T-cell (primary cell): ENCODE measurements around the gene PIP4K2B. TPM values are rescaled to one million over a fixed set of nuclear protein-coding genes. Genes with fewer than 3 reads are reported as not detected.

Experiments
- ATAC-seq, 4 experiments: fragments of 200-7000 bp in 3 of 4; fragments of 150-1000 bp in 1 of 4; cut with Tn5 transposase; replicated peaks in 1 of 4; 1 replicate in 3 of 4; 2 replicates in 1 of 4; pipeline ENCODE4 v1.10.0; 2021; ENCODE audit warnings: moderate library complexity in 3 of 4, mild to moderate bottlenecking in 2 of 4, moderate number of reproducible peaks in 1 of 4
- CTCF ChIA-PET, 2 donors: fragments of 300-600 bp; sonication (Branson Sonifier 250); formaldehyde crosslinking; loops; one replicate each; lab custom pipeline; 2022; ENCODE audit warnings: antibody characterized with exemption in 2 of 2; lab: Charles Lee
- POLR2A ChIA-PET, 2 donors: fragments of 300-600 bp; sonication (Branson Sonifier 250); formaldehyde crosslinking; loops; one replicate each; lab custom pipeline; 2022; ENCODE audit warnings: antibody characterized with exemption in 2 of 2; lab: Charles Lee
- DNase-seq, 35 experiments: peaks; one replicate each; pipeline versions ENCODE4 v3.0.0 to v3.0.0-alpha.2; 2013 to 2023
- H3K27ac ChIP-seq: one replicate; pipeline ENCODE4 v1.5.1; 2013; ENCODE audit warnings: low read length
- H3K27me3 ChIP-seq, 2 experiments: replicated peaks in 1 of 2; 1 replicate in 1 of 2; 2 replicates in 1 of 2; pipeline versions ENCODE4 v1.6.1 to v1.7.0; 2013; ENCODE audit warnings: low read length in 1 of 2, mixed read lengths in 1 of 2; ENCODE audit not compliant: control insufficient read depth in 2 of 2, insufficient read depth in 2 of 2; ENCODE audit errors: extremely low read depth in 1 of 2
- H3K36me3 ChIP-seq, 2 donors: 1 replicate in 1 of 2; 2 replicates in 1 of 2; pipeline versions ENCODE4 v1.6.1 to v1.7.0; 2013; ENCODE audit warnings: low read length in 1 of 2; ENCODE audit not compliant: control insufficient read depth in 2 of 2, insufficient read depth in 1 of 2; ENCODE audit errors: extremely low read depth in 1 of 2
- H3K4me1 ChIP-seq, 2 experiments: 1 replicate in 1 of 2; 2 replicates in 1 of 2; pipeline versions ENCODE4 v1.6.1 to v1.7.0; 2013; ENCODE audit warnings: low read length in 2 of 2, mixed read lengths in 1 of 2; ENCODE audit not compliant: insufficient read depth in 2 of 2, control insufficient read depth in 1 of 2; ENCODE audit errors: extremely low read depth in 1 of 2
- H3K4me3 ChIP-seq, 2 donors: 1 replicate in 1 of 2; 2 replicates in 1 of 2; pipeline versions ENCODE4 v1.5.1 to v1.7.0; 2013; ENCODE audit warnings: mild to moderate bottlenecking in 2 of 2, low read length in 1 of 2, moderate library complexity in 1 of 2; ENCODE audit not compliant: control insufficient read depth in 1 of 2; ENCODE audit errors: extremely low read depth in 1 of 2
- H3K9me3 ChIP-seq: 2 replicates; pipeline ENCODE4 v1.7.0; 2013
- H3K27ac Mint-ChIP-seq, 2 donors: one replicate each; pipeline ENCODE4 v1.8.0; 2020 to 2021; ENCODE audit warnings: mild to moderate bottlenecking in 2 of 2, mixed read lengths in 2 of 2
- H3K27me3 Mint-ChIP-seq, 2 donors: one replicate each; pipeline ENCODE4 v1.8.0; 2021 to 2022; ENCODE audit warnings: mixed read lengths in 2 of 2
- H3K36me3 Mint-ChIP-seq: one replicate; pipeline ENCODE4 v1.8.0; 2021; ENCODE audit warnings: mixed read lengths
- H3K4me1 Mint-ChIP-seq, 3 donors: one replicate each; pipeline ENCODE4 v1.8.0; 2020 to 2022; ENCODE audit warnings: mixed read lengths in 3 of 3, mild to moderate bottlenecking in 1 of 3
- H3K4me3 Mint-ChIP-seq, 3 donors: one replicate each; pipeline ENCODE4 v1.8.0; 2020 to 2022; ENCODE audit warnings: mild to moderate bottlenecking in 3 of 3, mixed read lengths in 3 of 3, moderate library complexity in 3 of 3
- H3K9me3 Mint-ChIP-seq, 3 donors: one replicate each; pipeline ENCODE4 v1.8.0; 2020 to 2022; ENCODE audit warnings: mixed read lengths in 3 of 3
- WGBS: methylation state at CpG from one replicate; pipeline ENCODE4 v1.1.5; 2013; ENCODE audit warnings: missing lambda C conversion rate; ENCODE audit not compliant: insufficient coverage; 5-methylcytosine and 5-hydroxymethylcytosine counted together
- total RNA-seq, 35 experiments: library from RNA in 6 of 35; stranded (reverse) in 6 of 35; fragments of 120-200 nt in 1 of 35; gene quantifications; one replicate each; pipeline versions ENCODE4 v1.2.1 to v1.2.4 and lab custom pipeline; 2013 to 2026

PIP4K2B gene
- total RNA-seq, 5 donors from 2014 or later (not counting 1 experiment from before 2014, with no cell fraction given) = 36.4 to 60.3 (median 52.6) TPM

DNA sequence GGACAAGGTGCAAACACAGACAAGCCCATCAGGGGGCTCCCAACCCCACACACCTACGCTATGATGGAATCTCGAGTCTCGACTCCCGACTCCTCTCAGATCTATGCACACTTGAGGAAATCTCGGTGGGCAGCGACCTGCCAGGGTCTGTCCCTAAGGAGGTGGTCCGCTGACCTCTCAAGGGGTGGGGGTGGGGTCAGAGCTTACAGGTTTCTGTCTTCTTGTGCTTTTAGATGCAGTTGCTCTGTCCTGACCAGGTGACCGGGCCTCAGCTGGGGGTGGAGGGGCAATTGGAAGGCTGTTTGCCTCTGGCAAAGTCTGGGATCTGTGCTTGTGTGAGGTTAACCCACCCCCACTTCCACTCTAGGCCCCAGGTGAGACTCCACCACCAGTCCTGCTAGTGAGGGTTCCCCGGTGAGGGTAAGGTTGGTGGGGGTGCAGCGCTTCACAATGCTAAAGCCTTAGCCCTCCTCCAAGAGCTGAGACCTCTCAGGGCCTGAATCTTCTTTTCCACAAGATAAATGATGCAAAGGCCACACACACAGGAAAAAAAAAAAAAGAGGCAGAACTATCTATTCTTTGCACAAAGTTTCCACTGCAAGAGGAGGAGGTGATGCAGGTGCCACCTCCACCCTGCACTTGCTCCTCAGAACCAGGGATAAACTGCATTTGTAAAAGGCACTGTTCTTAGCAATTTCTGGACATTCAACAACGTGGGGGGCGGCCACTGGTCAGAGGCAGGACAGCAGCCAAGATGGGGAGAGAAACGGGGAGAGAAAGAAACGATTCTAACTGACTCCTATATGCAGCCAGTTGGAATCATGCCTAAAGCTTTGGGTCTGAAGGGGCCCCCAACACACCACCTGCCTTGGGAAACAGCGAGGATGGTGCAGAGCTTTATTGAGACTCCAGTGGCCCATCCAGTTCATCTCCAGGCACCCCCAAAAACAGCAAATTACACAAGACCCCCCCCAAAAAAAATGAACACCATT lies 65.1 kb downstream of the PIP4K2B start:
- Mint-ChIP-seq H3K36me3 (no peaks in the 10 kb centered on the region), H3K9me3 (no peaks in the 10 kb centered on the region), H3K4me1 (peaks cover 39 to 54% (median 49%) of the 10 kb centered on the region in 3 donors), H3K27me3 (peaks cover 0 to 3% of the 10 kb centered on the region in 2 donors), H3K27ac (peak overlapping the region; percentile 73 to 77), H3K4me3 (no peak overlapping the region)
- ChIA-PET CTCF (interaction anchor here (0.6 to 2.0 kb wide), 14 partner anchors 16 to 1476 kb away, joined by 3 to 23 read pairs (median 6); partner anchors contain the start of genes EPOP (in 1 of the 2) and PSMB3 (in 1 of the 2)), POLR2A (no interaction called here)
- WGBS = 83% methylated on average over 1 of the region's 15 CpGs
- H3K36me3 ChIP-seq = peaks cover 4 to 8% of the 10 kb centered on the region in 2 donors
- no peak overlapping the region for H3K27ac ChIP-seq
- H3K9me3 ChIP-seq = no peaks in the 10 kb centered on the region
- DNase-seq (peak in 4 of 35 experiments; percentile 29 to 61 (median 40)), ATAC-seq (no peak)
- peaks cover 0 to 11% of the 10 kb centered on the region in 2 experiments for H3K27me3 ChIP-seq
- peaks cover 2 to 56% of the 10 kb centered on the region in 2 experiments for H3K4me1 ChIP-seq
- H3K4me3 ChIP-seq = no peak overlapping the region

DNA sequence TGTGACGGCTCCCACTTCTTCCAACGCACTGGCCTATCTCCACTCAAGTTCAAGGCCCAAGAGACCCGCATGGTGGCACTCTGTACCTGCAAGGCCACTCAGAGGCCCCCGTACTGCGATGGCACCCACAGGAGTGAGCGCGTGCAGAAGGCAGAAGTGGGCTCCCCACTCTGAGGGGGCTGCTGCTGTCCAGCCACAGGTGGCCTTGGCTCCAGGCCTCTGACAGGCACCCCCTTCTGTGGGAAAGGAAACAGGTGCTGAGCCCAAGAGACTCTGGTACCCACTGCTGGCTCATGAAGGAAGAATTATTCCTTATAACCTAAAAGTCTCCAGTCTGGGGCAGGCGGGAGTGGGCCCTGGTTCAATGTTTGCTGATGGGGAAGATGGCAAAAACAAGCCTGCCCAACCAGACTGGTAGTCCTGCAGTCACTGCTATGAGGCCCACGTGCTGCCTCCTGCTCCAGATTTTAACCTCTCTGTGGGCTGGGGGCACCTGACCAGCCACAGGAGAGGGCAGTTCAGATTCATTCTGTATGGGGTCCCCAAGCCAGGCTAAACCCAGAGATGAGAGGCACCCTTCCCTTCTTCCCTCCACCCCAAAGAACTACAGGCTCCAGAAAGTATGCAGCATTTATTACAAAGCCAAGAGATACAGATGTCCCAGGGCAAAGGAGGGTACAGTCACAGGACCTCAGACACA lies 65.9 kb downstream of the PIP4K2B start:
- ChIA-PET POLR2A (no interaction called here), CTCF (interaction anchor here (1.0 to 2.0 kb wide), 3 partner anchors 24 to 48 kb away, joined by 3 to 13 read pairs (median 6); no protein-coding TSS in a partner anchor)
- Histone ChIP-seq H3K27me3 (peaks cover 0 to 3% of the 10 kb centered on the region in 2 experiments), H3K4me1 (peaks cover 8 to 65% of the 10 kb centered on the region in 2 experiments), H3K9me3 (no peaks in the 10 kb centered on the region), H3K27ac (no peak overlapping the region), H3K4me3 (no peak overlapping the region), H3K36me3 (peaks cover 4 to 8% of the 10 kb centered on the region in 2 donors)
- peak overlapping the region; percentile 60 to 73 for H3K27ac Mint-ChIP-seq
- no peaks in the 10 kb centered on the region for H3K36me3 Mint-ChIP-seq
- DNase-seq = no peak
- WGBS = 82% methylated on average over 8 of the region's 9 CpGs
- no peaks in the 10 kb centered on the region for H3K9me3 Mint-ChIP-seq
- H3K4me1 Mint-ChIP-seq = peaks cover 47 to 63% (median 57%) of the 10 kb centered on the region in 3 donors
- H3K4me3 Mint-ChIP-seq = no peak overlapping the region
- H3K27me3 Mint-ChIP-seq = no peaks in the 10 kb centered on the region
- ATAC-seq = no peak

DNA sequence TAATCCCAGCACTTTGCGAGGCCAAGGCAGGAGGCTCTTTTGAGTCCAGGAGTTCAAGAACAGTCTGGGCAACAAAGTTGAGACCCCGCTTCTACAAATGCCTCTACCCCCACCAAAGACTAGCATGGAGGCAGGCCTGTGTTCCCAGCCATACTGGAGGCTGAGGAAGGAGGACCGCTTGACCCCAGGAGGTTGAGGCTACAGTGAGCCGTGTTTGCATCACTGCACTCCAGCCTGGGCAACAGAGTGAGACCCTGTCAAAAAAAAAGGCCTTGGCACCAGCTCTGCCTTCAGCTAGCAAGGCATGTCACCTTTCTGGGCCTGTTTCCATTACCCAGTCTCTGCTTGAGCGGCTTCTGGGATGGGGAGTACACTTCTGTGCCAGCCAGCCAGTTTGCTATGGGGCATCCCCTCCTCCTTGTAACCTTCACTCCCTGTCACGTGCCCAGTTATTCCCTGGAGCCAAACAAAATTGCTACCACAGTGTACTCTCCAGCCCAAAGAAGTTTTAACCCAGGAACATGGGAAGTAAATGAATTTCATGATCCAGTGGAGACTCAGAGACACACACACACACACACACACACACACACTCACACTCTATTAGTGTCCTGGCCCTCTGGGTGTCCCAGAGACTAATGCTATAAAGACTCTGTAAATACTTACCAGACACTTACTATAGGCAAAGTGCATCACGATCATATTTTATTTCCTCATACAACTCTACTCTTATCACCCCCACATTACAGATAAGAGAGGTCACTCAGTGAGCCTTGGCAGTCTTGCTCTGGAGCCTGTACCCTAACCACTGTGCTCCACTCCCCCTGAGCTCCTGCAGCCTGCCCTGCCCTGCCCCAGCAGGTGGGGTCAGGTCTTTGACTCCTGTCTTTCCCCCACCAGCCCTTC lies 66.7 kb downstream of the PIP4K2B start:
- ChIA-PET POLR2A (interaction anchor here in 1 of 2 donors (0.6 kb wide), 1 partner anchor 26 kb away, joined by 3 read pairs; no protein-coding TSS in a partner anchor), CTCF (interaction anchor here in 1 of 2 donors (1.0 kb wide), 1 partner anchor 48 kb away, joined by 3 read pairs; no protein-coding TSS in a partner anchor)
- Mint-ChIP-seq H3K4me1 (peaks cover 55 to 71% (median 65%) of the 10 kb centered on the region in 3 donors), H3K4me3 (peak overlapping the region; percentile 81 to 96 (median 86)), H3K9me3 (no peaks in the 10 kb centered on the region), H3K27me3 (no peaks in the 10 kb centered on the region), H3K27ac (peak overlapping the region; percentile 82 to 85), H3K36me3 (no peaks in the 10 kb centered on the region)
- Histone ChIP-seq H3K4me3 (no peak overlapping the region), H3K9me3 (no peaks in the 10 kb centered on the region), H3K36me3 (peaks cover 4 to 8% of the 10 kb centered on the region in 2 donors), H3K4me1 (peaks cover 12 to 73% of the 10 kb centered on the region in 2 experiments), H3K27ac (no peak overlapping the region), H3K27me3 (no peaks in the 10 kb centered on the region)
- DNase-seq (no peak), ATAC-seq (no peak)
- WGBS = 86% methylated on average over 2 of the region's 7 CpGs

DNA sequence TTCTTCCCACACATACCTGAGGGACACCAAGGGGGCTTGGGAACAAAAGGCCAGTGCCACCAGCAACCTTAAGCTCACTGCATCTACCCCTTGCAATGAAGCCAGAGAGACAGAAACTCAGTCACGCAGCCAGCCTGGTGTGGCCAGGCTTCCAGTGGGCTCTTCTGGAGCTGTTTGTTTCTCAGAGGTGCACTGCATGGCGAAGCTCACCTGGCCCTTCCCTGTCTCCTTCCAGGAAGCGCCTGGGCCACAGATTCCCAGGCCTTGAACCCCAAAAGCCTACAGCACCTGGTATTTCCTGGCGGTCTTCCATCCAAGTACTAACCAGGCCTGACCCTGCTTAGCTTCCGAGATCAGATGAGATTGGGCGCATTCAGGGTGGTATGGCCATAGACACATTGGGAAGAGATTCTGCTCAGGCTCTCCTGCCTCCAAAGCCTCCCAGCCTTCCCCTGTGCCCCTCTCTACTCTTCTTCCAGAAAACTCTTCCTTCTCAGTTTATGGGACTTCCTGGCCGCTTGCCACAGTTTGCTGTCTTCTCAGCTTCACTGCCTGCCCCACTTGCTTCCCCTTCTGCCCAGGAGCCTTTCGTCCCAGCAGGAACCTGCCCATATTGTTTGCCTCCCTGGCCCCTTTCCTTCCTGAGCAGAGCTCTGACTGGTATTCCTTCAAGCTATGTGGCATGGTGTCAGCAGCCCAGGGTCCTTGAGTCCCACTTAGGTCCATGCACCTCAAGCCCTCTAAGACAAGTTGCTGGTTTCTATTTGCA lies 67.6 kb downstream of the PIP4K2B start:
- H3K27ac ChIP-seq = peak overlapping the region; percentile 68
- whole genome bisulfite sequencing = 88% methylated on average over 7 of the region's 8 CpGs

More for the DNA sequence above, 67.6 kb downstream of the PIP4K2B start:
- Histone ChIP-seq H3K36me3 (peaks cover 4 to 8% of the 10 kb centered on the region in 2 donors), H3K9me3 (no peaks in the 10 kb centered on the region), H3K4me3 (peak overlapping the region; percentile 65 to 82), H3K4me1 (peaks cover 21 to 82% of the 10 kb centered on the region in 2 experiments), H3K27me3 (no peaks in the 10 kb centered on the region)
- peak overlapping the region; percentile 81 to 96 (median 86) for H3K4me3 Mint-ChIP-seq
- CTCF ChIA-PET = interaction anchor here (0.6 to 1.3 kb wide), 2 partner anchors 15 to 174 kb away, joined by 3 to 4 read pairs; no protein-coding TSS in a partner anchor
- peak overlapping the region; percentile 82 to 85 for H3K27ac Mint-ChIP-seq
- H3K36me3 Mint-ChIP-seq = no peaks in the 10 kb centered on the region
- H3K4me1 Mint-ChIP-seq = peaks cover 64 to 80% (median 74%) of the 10 kb centered on the region in 3 donors
- H3K9me3 Mint-ChIP-seq = no peaks in the 10 kb centered on the region
- H3K27me3 Mint-ChIP-seq = no peaks in the 10 kb centered on the region
- no peak for ATAC-seq
- DNase-seq = no peak
- POLR2A ChIA-PET = interaction anchor here in 1 of 2 donors (0.5 to 0.6 kb wide), 3 partner anchors 25 to 157 kb away, joined by 3 to 5 read pairs (median 4); no protein-coding TSS in a partner anchor
